ENCODE results near the gene SCAF8. TPM values are rescaled to one million over a fixed set of nuclear protein-coding genes. Genes with fewer than 3 reads are reported as not detected.

Gene SCAF8
- total and polyA plus RNA-seq, 2 of the 4 experiments (the other 2 are of a cell fraction): 16.1 to 23.5 TPM

GRCh38 chr6:154857529-154857928 lies 124.3 kb downstream of the SCAF8 start:
- H3K79me1 ChIP-seq (ENCODE audit: low read depth in 1 of 2, low read length in 2 of 2): peaks cover 30 to 44% of the 10 kb centered on the region in 2 experiments
- no peak overlapping the region for H3K9ac ChIP-seq (ENCODE audit: low read depth, low read length)
- dilution Hi-C loops (cut with HindIII; ENCODE audit: low sequenced_read_pairs, unreplicated experiment): no loop called here
- H4K91ac ChIP-seq (ENCODE audit: insufficient read depth, low read depth, low read length): no peak overlapping the region
- no peaks in the 10 kb centered on the region for H3K27me3 ChIP-seq (ENCODE audit: control insufficient read depth, insufficient read depth, low read length)
- H3K4me3 ChIP-seq (ENCODE audit: insufficient read depth, low read depth, low read length): no peak overlapping the region
- H3K9me3 ChIP-seq (ENCODE audit: control insufficient read depth, insufficient read depth, low read length): no peaks in the 10 kb centered on the region
- H3K56ac ChIP-seq (ENCODE audit: extremely low read depth, insufficient read depth, low read length): no peak overlapping the region
- H3K18ac ChIP-seq (ENCODE audit: low read depth, low read length): no peak overlapping the region
- ATAC-seq (ENCODE audit: low read depth): no peak
- no peak overlapping the region for H3K27ac ChIP-seq (ENCODE audit: insufficient read depth, low read length)
- H3K23ac ChIP-seq (ENCODE audit: low read depth, low read length): no peak overlapping the region
- H2AK9ac ChIP-seq (replicated peaks; ENCODE audit: low read depth, low read length, poor library complexity): no peak overlapping the region
- no CpG with 5 or more reads among the region's 5 CpGs for WGBS, 2 experiments (ENCODE audit: extremely low coverage in 2 of 2, insufficient read length in 1 of 2)
- H2BK20ac ChIP-seq (ENCODE audit: low read depth, low read length): no peak overlapping the region
- no peak overlapping the region for H3K4ac ChIP-seq (ENCODE audit: low read depth, low read length)
- H3K14ac ChIP-seq (replicated peaks; ENCODE audit: low read depth, low read length): no peak overlapping the region
- in situ Hi-C loops (cut with MboI; ENCODE audit: low sequenced_read_pairs): no loop called here
- no TSS peak for BruUV-seq (replicated peaks)
- H4K5ac ChIP-seq (ENCODE audit: low read depth, low read length): no peak overlapping the region
- no peaks in the 10 kb centered on the region for H3K36me3 ChIP-seq (ENCODE audit: control insufficient read depth, insufficient read depth, low read length)
- peaks cover 21% of the 10 kb centered on the region; the same call in 1 of the 2 replicates for H4K20me1 ChIP-seq (ENCODE audit: insufficient read depth, low read length)
- no peak for DNase-seq
- no peak overlapping the region for H2AK5ac ChIP-seq (ENCODE audit: low read depth, low read length)
- no peak overlapping the region for H2AFZ ChIP-seq (replicated peaks; ENCODE audit: low read length, poor library complexity)
- no peak overlapping the region for H3K4me2 ChIP-seq (ENCODE audit: low read depth, low read length)
- no peak overlapping the region for H2BK15ac ChIP-seq (ENCODE audit: low read depth, low read length)
- intact Hi-C loops (cut with micrococcal nuclease): no loop called here
- TF ChIP-seq MXI1 (IDR thresholded peaks at IDR 0.05; ENCODE audit: borderline replicate concordance, low read depth, low read length): no peak
- no peak for TF ChIP-seq RAD21 (IDR thresholded peaks at IDR 0.05; ENCODE audit: low read length)
- H3K9me1 ChIP-seq (ENCODE audit: insufficient read depth, low read length): peaks cover 5% of the 10 kb centered on the region; the same call in 1 of the 2 replicates
- no peak overlapping the region for H2BK120ac ChIP-seq (ENCODE audit: low read depth, low read length)
- ChIA-PET CTCF (no interaction called here), POLR2A (ENCODE audit: unreplicated experiment) (no interaction called here)
- H4K8ac ChIP-seq (ENCODE audit: low read depth in 2 of 2, low read length in 2 of 2): no peak overlapping the region
- H2BK5ac ChIP-seq (ENCODE audit: low read depth, low read length, poor library complexity, severe bottlenecking): no peak overlapping the region
- peaks cover 3% of the 10 kb centered on the region for H3K4me1 ChIP-seq (ENCODE audit: control insufficient read depth, insufficient read depth, low read length)
